HEK293 (cell line): ENCODE results near the gene TMEM138.

Source experiments
- CTCF ChIA-PET: fragments of 350-600 bp; formaldehyde crosslinking; extraction: SDS; loops from one replicate; lab custom pipeline; 2021; ENCODE audit warnings: antibody characterized with exemption; lab: Yijun Ruan, JAX
- POLR2A ChIA-PET: fragments of 300-600 bp; formaldehyde crosslinking; extraction: SDS; loops from one replicate; lab custom pipeline; 2020; ENCODE audit warnings: antibody characterized with exemption, inconsistent platforms; lab: Yijun Ruan, JAX
- H3K27ac ChIP-seq: fragments of 200-500 bp; sonication (Bioruptor generic); 2 replicates; pipeline ENCODE4 v1.5.1; 2014; ENCODE audit warnings: low read depth, low read length, control low read depth, inconsistent platforms; ENCODE audit errors: extremely low read depth
- H3K36me3 ChIP-seq, 2 experiments: fragments of 200-500 bp in 1 of 2; sonication (Bioruptor generic) in 1 of 2; 1 replicate in 1 of 2; 2 replicates in 1 of 2; pipeline ENCODE4 v1.5.1; 2014 to 2017; ENCODE audit warnings: inconsistent platforms in 2 of 2, low read length in 2 of 2; ENCODE audit not compliant: control insufficient read depth in 2 of 2, insufficient read depth in 1 of 2
- H3K4me1 ChIP-seq: fragments of 200-500 bp; sonication (Bioruptor generic); 2 replicates; pipeline ENCODE4 v1.5.1; 2014; ENCODE audit warnings: mild to moderate bottlenecking, low read length, inconsistent platforms; ENCODE audit not compliant: control insufficient read depth, insufficient read depth
- H3K4me3 ChIP-seq: 2 replicates; pipeline ENCODE4 v1.5.1; 2011; ENCODE audit warnings: low read depth, mild to moderate bottlenecking, control low read depth, low read length, moderate library complexity
- H3K9me3 ChIP-seq: fragments of 200-500 bp; sonication (Bioruptor generic); 2 replicates; pipeline ENCODE4 v1.5.1; 2014; ENCODE audit warnings: low read depth, low read length, inconsistent platforms; ENCODE audit not compliant: control insufficient read depth, insufficient read depth
- CTCF ChIP-seq: fragments of 450-650 bp; formaldehyde crosslinking; IDR thresholded peaks from 2 replicates; pipeline ENCODE4 v1.5.1; 2016; ENCODE audit warnings: missing biosample characterization, missing genetic modification characterization
- PBX3 ChIP-seq: sonication (generic); formaldehyde crosslinking; IDR thresholded peaks from 2 replicates; pipeline ENCODE4 v1.8.1; 2022; ENCODE audit warnings: mild to moderate bottlenecking, moderate library complexity, missing genetic modification reagents
- ZBTB44 ChIP-seq: fragments of 450-650 bp; IDR thresholded peaks from 2 replicates; pipeline ENCODE4 v1.5.1; 2018; ENCODE audit warnings: missing biosample characterization, mild to moderate bottlenecking, missing genetic modification characterization
- ZBTB48 ChIP-seq: fragments of 450-650 bp; formaldehyde crosslinking; IDR thresholded peaks from 2 replicates; pipeline ENCODE4 v1.5.1; 2016; ENCODE audit warnings: missing biosample characterization, missing genetic modification characterization
- ZEB2 ChIP-seq: fragments of 450-650 bp; formaldehyde crosslinking; IDR thresholded peaks from 2 replicates; pipeline ENCODE4 v1.5.1; 2016; ENCODE audit warnings: missing biosample characterization, missing genetic modification characterization
- ZNF211 ChIP-seq: fragments of 450-650 bp; formaldehyde crosslinking; IDR thresholded peaks from 2 replicates; pipeline ENCODE4 v1.5.1; 2016; ENCODE audit warnings: low read depth, missing biosample characterization, missing genetic modification characterization
- ZNF280D ChIP-seq: fragments of 450-650 bp; formaldehyde crosslinking; IDR thresholded peaks from 2 replicates; pipeline ENCODE4 v1.5.1; 2016; ENCODE audit warnings: missing biosample characterization, missing genetic modification characterization
- ZNF335 ChIP-seq: fragments of 450-650 bp; formaldehyde crosslinking; conservative IDR thresholded peaks from 2 replicates; pipeline ENCODE4 v1.5.1; 2016; ENCODE audit warnings: missing biosample characterization, missing genetic modification characterization
- ZNF354C ChIP-seq: fragments of 450-650 bp; formaldehyde crosslinking; IDR thresholded peaks from 2 replicates; pipeline ENCODE4 v1.5.1; 2016; ENCODE audit warnings: missing biosample characterization, missing genetic modification characterization, low read depth, borderline replicate concordance
- ZNF398 ChIP-seq: fragments of 450-650 bp; formaldehyde crosslinking; IDR thresholded peaks from 2 replicates; pipeline ENCODE4 v1.5.1; 2017; ENCODE audit warnings: missing biosample characterization, missing genetic modification characterization
- ZNF404 ChIP-seq: fragments of 450-650 bp; formaldehyde crosslinking; IDR thresholded peaks from 2 replicates; pipeline ENCODE4 v1.5.1; 2017; ENCODE audit warnings: missing biosample characterization, missing genetic modification characterization
- ZNF555 ChIP-seq: fragments of 450-650 bp; formaldehyde crosslinking; conservative IDR thresholded peaks from 2 replicates; pipeline ENCODE4 v1.5.1; 2017; ENCODE audit warnings: missing biosample characterization, mild to moderate bottlenecking, missing genetic modification characterization, inconsistent platforms
- ZNF558 ChIP-seq: fragments of 450-650 bp; formaldehyde crosslinking; IDR thresholded peaks from 2 replicates; pipeline ENCODE4 v1.5.1; 2016; ENCODE audit warnings: missing biosample characterization, missing genetic modification characterization
- ZNF654 ChIP-seq: fragments of 450-650 bp; formaldehyde crosslinking; IDR thresholded peaks from 2 replicates; pipeline ENCODE4 v1.5.1; 2016; ENCODE audit warnings: low read depth, missing biosample characterization, missing genetic modification characterization

The TMEM138 gene

GRCh38 chr11:61390161-61390560 is 28.0 kb downstream of the TMEM138 start:
- H3K36me3 ChIP-seq, result no peaks in the 10 kb centered on the region; a peak in 1 of 3 replicates
- no peaks in the 10 kb centered on the region for H3K9me3 ChIP-seq
- TF ChIP-seq ZBTB44 (tag by site-specific recombination) (no peak), ZNF211 (no peak), ZNF404 (tag by site-specific recombination) (no peak), ZNF558 (tag by site-specific recombination) (no peak), ZNF555 (no peak), ZNF335 (tag by site-specific recombination) (no peak), ZNF280D (tag by site-specific recombination) (no peak)
- POLR2A ChIA-PET, result interaction anchor here (0.7 to 1.2 kb wide), 3 partner anchors 8 to 35 kb away, joined by 3 to 5 read pairs (median 4); partner anchors contain the start of genes CYB561A3 and TMEM138
- no peak overlapping the region for H3K4me3 ChIP-seq
- CTCF ChIA-PET, result interaction anchor here (1.5 kb wide), 1 partner anchor 54 kb away, joined by 10 read pairs; no protein-coding TSS in a partner anchor
- no peak overlapping the region for H3K27ac ChIP-seq
- H3K4me1 ChIP-seq, result no peaks in the 10 kb centered on the region

GRCh38 chr11:61392981-61393595 is 30.9 kb downstream of the TMEM138 start:
- Histone ChIP-seq H3K9me3 (no peaks in the 10 kb centered on the region), H3K4me3 (peak overlapping the region; percentile 70), H3K36me3 (peaks cover 0 to 3% of the 10 kb centered on the region in 2 experiments; a peak in 1 of 3 replicates), H3K4me1 (no peaks in the 10 kb centered on the region), H3K27ac (peak overlapping the region; percentile 65)
- TF ChIP-seq PBX3 (CRISPR knock-in tag) (no peak), ZNF398 (no peak), ZBTB48 (tag by site-specific recombination) (no peak), ZNF654 (tag by site-specific recombination) (0 out of 2 replicates have a peak, but pooled peaks have one; percentile 12), ZNF354C (tag by site-specific recombination) (no peak), ZEB2 (tag by site-specific recombination) (no peak), CTCF (tag by site-specific recombination) (0 out of 2 replicates have a peak, but pooled peaks have one; percentile 12)
- POLR2A ChIA-PET, result interaction anchor here (0.6 to 3.4 kb wide), 13 partner anchors 9 to 1493 kb away, joined by 3 to 38 read pairs (median 4); partner anchors contain the start of genes CPSF7, CYB561A3, SDHAF2 and TMEM109
- CTCF ChIA-PET, result interaction anchor here (0.8 to 3.7 kb wide), 11 partner anchors 9 to 206 kb away, joined by 3 to 42 read pairs (median 4); no protein-coding TSS in a partner anchor
